ENCODE results near the gene TLR10.
"Not testable (repeated sequence)": the region's sequence is repeated elsewhere in the genome, so short reads cannot be mapped to it uniquely, and the experiment has no call there.

Gene TLR10

DNA sequence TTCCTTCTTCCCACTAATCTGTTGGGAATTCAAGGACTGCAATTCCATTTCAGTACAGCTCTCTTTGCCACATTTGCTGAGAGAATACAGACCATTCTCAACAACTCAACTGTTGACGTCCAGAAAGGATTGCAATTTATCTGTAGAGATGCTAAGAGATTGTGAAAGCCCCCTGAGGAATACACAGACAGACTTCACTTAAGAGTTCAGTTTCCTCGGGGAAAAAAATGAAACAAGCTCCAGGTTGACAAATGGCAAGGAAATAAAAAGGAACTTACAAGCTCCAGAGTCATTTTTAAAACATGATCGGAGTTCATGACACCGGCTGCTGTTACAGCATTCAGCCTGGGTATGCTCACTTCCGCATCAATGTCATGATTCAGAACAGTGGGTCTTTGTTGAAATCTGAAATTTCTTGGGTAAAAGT is 13.8 kb downstream of the TLR10 start:
- no peaks in the 10 kb centered on the region for H3K9me3 Mint-ChIP-seq
- no peaks in the 10 kb centered on the region for H3K36me3 Mint-ChIP-seq (ENCODE audit: low read depth)
- DNase-seq (ENCODE audit: low spot score) = no peak
- no peak overlapping the region for H3K27ac Mint-ChIP-seq
- H3K27me3 Mint-ChIP-seq (ENCODE audit: low read depth) = peaks cover 22% of the 10 kb centered on the region
- H3K4me3 Mint-ChIP-seq = no peak overlapping the region
- no peaks in the 10 kb centered on the region for H3K4me1 Mint-ChIP-seq (ENCODE audit: low read depth)

DNA sequence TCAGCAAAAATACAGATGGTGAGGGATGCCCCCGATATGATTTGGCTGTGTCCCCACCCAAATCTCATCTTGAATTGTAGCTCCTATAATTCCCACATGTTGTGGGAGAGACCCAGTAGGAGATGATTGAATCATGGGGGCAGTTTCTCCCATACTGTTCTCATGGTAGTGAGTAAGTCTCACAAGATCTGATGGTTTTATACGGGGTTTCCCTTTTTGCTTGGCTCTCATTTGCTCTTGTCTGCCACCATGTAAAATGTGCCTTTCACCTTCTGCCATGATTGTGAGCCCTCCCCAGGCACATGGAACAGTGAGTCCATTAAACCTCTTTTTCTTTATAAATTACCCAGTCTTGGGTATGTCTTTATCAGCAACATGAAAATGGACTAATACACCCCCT is 15.8 kb downstream of the TLR10 start:
- not testable (repeated sequence) for H3K27ac Mint-ChIP-seq; H3K4me3 Mint-ChIP-seq; H3K9me3 Mint-ChIP-seq; H3K4me1 Mint-ChIP-seq (ENCODE audit: low read depth); H3K36me3 Mint-ChIP-seq (ENCODE audit: low read depth); DNase-seq (ENCODE audit: low spot score)
- peaks cover 15% of the 10 kb centered on the region for H3K27me3 Mint-ChIP-seq (ENCODE audit: low read depth)

DNA sequence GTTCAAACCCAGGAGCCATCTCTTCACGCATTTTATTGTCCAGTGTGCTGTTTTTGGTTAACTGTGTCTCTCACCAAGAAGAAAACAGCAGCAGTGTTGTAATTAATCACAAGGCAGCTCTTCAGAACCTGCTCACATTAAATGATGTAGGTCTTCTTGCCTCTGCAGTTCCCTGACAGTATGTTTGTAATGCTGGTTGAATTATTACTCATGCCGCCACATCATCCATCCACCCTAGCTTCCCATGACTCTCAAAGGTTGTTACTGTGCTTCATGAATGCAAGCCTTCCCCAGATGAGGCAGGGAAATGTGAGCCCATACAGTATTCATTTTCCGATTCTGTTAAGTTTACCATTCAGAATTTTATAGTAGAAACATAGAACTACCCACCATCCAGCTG is 17.4 kb downstream of the TLR10 start:
- no peak overlapping the region for H3K27ac Mint-ChIP-seq
- H3K9me3 Mint-ChIP-seq = no peaks in the 10 kb centered on the region
- DNase-seq (ENCODE audit: low spot score) = no peak
- no peak overlapping the region for H3K4me3 Mint-ChIP-seq
- no peaks in the 10 kb centered on the region for H3K36me3 Mint-ChIP-seq (ENCODE audit: low read depth)
- H3K27me3 Mint-ChIP-seq (ENCODE audit: low read depth) = peaks cover 7% of the 10 kb centered on the region
- peaks cover 5% of the 10 kb centered on the region for H3K4me1 Mint-ChIP-seq (ENCODE audit: low read depth)

DNA sequence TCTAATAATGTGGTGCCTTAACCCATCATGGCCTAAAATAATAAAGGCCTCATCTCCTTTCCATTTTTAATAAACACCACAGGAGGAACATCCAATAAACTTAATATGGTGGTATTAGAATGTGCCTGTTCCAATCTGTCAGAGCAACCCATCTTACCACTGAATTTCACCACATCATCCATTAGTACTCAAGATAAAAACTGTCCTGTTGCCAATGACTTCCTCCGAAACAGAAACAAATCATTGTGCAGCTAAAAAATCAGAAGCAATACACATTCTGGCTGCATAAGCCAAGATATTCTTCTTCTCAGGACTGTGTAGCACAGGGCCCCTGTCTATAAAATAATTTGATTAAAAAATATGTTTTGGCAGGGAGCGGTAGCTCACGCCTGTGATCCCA is 18.5 kb downstream of the TLR10 start:
- H3K4me1 Mint-ChIP-seq (ENCODE audit: low read depth) = peaks cover 8% of the 10 kb centered on the region
- no peak overlapping the region for H3K4me3 Mint-ChIP-seq
- H3K36me3 Mint-ChIP-seq (ENCODE audit: low read depth) = no peaks in the 10 kb centered on the region
- no peak overlapping the region for H3K27ac Mint-ChIP-seq
- H3K27me3 Mint-ChIP-seq (ENCODE audit: low read depth) = peaks cover 4% of the 10 kb centered on the region
- no peaks in the 10 kb centered on the region for H3K9me3 Mint-ChIP-seq
- DNase-seq (ENCODE audit: low spot score) = no peak

DNA sequence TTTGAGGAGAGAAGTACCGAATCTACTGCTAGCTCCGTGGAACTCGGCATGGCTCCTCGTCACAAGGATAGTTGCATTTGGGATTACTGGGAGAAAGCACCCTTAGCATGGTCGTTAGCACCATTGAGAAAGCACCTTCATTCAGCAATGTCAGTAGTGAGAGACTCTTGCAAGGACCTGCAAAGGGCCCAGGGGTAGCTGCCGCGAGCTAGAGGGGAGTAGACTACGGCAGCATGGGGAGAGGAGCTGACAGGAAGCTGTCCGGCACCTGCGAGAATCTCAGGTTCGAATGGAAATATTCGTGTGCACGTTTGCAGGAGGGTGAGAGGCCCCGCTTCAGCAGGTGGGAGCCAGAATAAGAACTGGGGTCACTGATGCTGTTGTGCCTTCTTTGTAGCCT is 20.2 kb downstream of the TLR10 start:
- no peaks in the 10 kb centered on the region for H3K36me3 Mint-ChIP-seq (ENCODE audit: low read depth)
- DNase-seq (ENCODE audit: low spot score) = no peak
- no peaks in the 10 kb centered on the region for H3K27me3 Mint-ChIP-seq (ENCODE audit: low read depth)
- H3K9me3 Mint-ChIP-seq = no peaks in the 10 kb centered on the region
- no peak overlapping the region for H3K4me3 Mint-ChIP-seq
- H3K27ac Mint-ChIP-seq = no peak overlapping the region
- H3K4me1 Mint-ChIP-seq (ENCODE audit: low read depth) = peaks cover 9% of the 10 kb centered on the region

DNA sequence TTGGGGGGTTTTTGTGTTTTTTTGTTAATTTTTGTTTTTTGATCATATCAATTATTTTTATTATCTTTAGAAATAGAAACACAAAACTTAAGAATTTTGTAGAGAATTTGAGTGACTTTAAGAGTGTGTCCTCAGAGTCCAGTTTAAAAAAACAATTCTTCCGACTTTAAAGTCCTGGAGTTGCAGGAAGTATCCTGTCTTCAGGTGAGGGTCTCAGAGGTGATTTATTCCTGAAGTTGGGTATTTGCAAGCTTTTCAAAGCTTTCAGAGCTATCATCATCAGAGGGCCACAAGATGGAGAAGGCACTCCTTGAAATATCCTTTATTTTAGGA is 23.0 kb downstream of the TLR10 start:
- H3K9me3 Mint-ChIP-seq = no peaks in the 10 kb centered on the region
- H3K27me3 Mint-ChIP-seq (ENCODE audit: low read depth) = no peaks in the 10 kb centered on the region
- H3K4me3 Mint-ChIP-seq = no peak overlapping the region
- no peak for DNase-seq (ENCODE audit: low spot score)
- H3K4me1 Mint-ChIP-seq (ENCODE audit: low read depth) = peaks cover 9% of the 10 kb centered on the region
- no peak overlapping the region for H3K27ac Mint-ChIP-seq
- no peaks in the 10 kb centered on the region for H3K36me3 Mint-ChIP-seq (ENCODE audit: low read depth)

DNA sequence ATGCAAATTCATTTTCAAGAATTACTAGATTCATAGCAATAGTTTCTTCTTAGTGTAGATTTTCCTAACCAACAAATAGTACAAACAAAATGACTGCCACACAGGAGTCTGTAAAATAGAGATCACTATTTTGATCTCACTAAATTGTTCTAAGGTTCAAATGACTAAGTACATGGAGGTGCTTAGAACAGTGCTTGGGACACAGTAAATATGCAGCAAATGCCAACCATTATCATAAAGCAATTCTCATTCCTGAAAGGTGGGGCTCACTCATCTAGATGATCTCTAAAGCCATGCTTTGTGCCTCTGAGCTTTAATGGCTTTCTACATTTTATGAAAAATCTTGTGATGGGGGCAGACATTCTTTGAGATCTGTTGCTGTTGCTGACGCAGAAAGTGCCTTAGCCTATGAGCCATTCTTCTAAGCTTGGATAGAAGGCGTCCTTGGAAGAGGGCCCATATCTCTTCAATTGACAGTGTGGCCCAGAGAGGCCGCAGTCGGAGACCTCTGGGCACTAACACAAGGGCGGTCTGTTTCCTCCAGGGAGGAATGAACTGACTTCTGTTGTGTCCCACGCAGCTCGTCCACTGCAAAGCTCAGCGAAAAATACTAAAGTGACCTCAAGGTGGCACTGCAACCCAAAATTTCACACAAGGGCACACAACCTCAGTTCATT is 23.5 kb downstream of the TLR10 start:
- no peak overlapping the region for H3K27ac Mint-ChIP-seq
- DNase-seq (ENCODE audit: low spot score) = peak; percentile 32
- no peaks in the 10 kb centered on the region for H3K27me3 Mint-ChIP-seq (ENCODE audit: low read depth)
- H3K4me3 Mint-ChIP-seq = no peak overlapping the region
- H3K4me1 Mint-ChIP-seq (ENCODE audit: low read depth) = peaks cover 9% of the 10 kb centered on the region
- H3K9me3 Mint-ChIP-seq = no peaks in the 10 kb centered on the region
- no peaks in the 10 kb centered on the region for H3K36me3 Mint-ChIP-seq (ENCODE audit: low read depth)

DNA sequence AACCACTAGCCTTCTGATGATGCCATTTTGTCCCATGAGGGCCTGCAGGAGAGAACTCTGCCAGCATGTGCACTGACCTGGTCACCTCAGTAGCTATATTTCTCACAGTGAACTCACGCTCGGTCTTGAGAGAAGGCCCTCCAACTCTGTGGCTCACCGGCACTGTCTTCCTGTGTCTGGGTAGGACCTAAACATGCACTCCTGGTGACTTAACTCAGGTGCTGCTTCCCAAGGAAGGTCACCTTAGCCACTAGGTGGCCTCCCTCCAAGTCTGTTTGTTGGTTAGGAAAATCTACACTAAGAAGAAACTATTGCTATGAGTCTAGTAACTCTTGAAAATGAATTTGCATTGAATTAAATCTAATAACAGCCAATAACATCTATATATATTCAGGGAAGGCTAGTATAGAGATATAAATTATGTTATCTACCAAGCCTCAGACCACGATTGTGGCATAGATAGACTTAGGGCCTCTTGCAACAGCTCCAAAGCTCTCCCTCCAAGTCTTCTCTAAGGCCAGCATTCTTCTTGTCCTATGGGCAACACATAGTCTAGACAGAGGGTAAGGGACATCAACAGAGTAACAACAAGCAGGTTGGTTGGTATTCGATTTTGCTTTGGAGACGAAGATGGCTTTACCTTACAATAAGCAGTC is 24.7 kb downstream of the TLR10 start:
- no peak for DNase-seq (ENCODE audit: low spot score)
- no peak overlapping the region for H3K27ac Mint-ChIP-seq
- no peaks in the 10 kb centered on the region for H3K9me3 Mint-ChIP-seq
- H3K4me1 Mint-ChIP-seq (ENCODE audit: low read depth) = peaks cover 9% of the 10 kb centered on the region
- no peaks in the 10 kb centered on the region for H3K36me3 Mint-ChIP-seq (ENCODE audit: low read depth)
- no peak overlapping the region for H3K4me3 Mint-ChIP-seq
- H3K27me3 Mint-ChIP-seq (ENCODE audit: low read depth) = no peaks in the 10 kb centered on the region

DNA sequence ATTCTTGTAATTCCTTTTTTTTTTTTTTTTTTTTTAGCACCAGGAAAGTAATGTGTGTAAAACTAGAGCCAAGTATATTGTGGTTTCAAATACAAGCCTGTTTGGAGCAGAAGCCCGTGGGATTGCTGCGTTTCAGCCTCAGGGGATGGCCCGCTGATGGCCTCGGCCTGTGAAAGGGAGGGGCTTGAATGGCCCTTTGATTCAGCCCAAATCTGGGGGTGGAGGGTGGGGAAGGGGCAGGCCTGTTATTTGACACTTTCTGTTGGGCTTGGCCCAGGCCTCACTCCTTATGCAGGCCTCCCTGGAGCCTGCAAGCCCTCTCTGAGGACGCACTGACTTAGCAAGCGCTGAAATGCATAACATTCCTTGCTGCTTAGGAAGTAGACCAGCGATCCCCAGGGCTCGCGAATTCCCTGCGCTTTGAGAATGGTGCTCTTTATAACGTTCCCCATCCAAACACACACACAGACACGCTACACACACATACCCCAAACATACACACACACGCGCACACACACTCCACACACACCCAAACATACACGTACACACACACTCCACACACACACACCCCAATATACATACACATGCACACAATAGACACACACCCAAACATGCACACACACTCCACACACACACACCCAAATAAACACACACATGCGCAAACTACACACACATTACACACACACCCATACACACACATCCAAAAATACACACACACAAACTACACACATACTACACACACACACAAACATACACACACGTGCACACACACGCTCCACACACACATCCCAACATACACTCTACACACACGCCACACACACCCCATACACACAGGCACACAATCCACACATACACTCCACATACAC is 29.6 kb downstream of the TLR10 start:
- peaks cover 12% of the 10 kb centered on the region for H3K4me1 Mint-ChIP-seq (ENCODE audit: low read depth)
- peaks cover 9% of the 10 kb centered on the region for H3K9me3 Mint-ChIP-seq
- no peak overlapping the region for H3K27ac Mint-ChIP-seq
- H3K4me3 Mint-ChIP-seq = no peak overlapping the region
- no peaks in the 10 kb centered on the region for H3K27me3 Mint-ChIP-seq (ENCODE audit: low read depth)
- no peaks in the 10 kb centered on the region for H3K36me3 Mint-ChIP-seq (ENCODE audit: low read depth)
- no peak for DNase-seq (ENCODE audit: low spot score)

DNA sequence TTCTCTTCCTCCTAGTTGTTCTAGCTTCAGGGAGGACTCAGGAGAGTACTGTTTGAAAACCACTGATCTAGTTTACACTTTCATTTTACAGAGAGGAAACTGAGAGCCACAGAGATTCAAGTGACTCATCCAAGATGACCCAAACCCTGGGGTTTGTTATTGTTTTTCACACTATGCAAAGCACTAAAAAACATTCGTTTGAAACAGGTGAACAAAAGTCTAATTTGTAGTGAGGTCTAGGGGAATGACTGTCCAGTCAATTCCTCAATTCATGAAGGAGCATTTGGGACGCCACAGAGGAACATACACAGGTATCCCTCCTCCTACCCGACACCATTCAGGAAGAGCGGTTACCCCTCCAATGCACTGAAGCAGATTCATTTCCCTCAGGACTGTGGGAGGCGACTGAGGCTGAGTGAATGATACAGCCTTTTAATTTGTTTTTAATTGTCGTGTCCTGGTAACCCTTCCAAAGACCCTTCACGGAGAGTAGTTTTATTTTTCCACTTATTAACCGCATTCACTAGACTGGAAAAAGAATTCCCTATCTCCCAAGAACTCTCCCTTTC is 30.3 kb downstream of the TLR10 start:
- H3K4me1 Mint-ChIP-seq (ENCODE audit: low read depth) = peaks cover 12% of the 10 kb centered on the region
- H3K36me3 Mint-ChIP-seq (ENCODE audit: low read depth) = no peaks in the 10 kb centered on the region
- no peaks in the 10 kb centered on the region for H3K27me3 Mint-ChIP-seq (ENCODE audit: low read depth)
- peak overlapping the region; percentile 24 for H3K4me3 Mint-ChIP-seq
- peak; percentile 8 for DNase-seq (ENCODE audit: low spot score)
- peak overlapping the region; percentile 64 for H3K27ac Mint-ChIP-seq
- H3K9me3 Mint-ChIP-seq = peaks cover 11% of the 10 kb centered on the region

DNA sequence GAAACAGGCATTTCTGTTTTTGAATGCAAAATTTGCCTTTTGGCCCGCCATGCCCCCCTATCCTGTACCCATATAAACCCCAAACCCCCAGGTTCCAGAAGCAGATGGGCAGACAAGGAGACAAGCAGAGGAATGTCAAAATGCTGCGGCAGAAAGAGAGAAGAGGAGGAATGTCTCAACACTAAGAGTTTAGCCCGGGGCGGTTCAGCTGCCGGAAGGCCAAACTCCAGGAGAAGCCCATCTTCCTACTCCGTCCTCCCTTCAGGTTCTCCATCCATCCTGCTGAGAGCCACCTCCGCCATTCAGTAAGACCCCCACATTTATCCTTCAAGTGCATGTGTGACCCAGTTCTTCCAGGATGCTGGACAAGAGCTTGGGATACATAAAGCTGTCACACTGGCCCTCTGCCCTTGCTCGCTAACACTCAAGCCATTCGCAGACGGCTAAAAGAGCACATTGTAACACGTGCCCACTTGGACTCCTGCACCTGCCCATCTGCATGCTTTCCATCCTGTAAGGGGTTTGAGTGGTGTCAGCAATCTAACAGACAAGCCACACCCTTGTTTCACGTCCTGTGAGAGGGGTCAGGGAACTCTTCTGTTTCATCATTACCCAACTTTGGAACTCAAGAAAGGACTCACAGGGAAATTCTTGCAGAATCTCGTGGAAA is 31.3 kb downstream of the TLR10 start:
- Mint-ChIP-seq H3K4me3 (no peak overlapping the region), H3K36me3 (ENCODE audit: low read depth) (peaks cover 4% of the 10 kb centered on the region), H3K27me3 (ENCODE audit: low read depth) (no peaks in the 10 kb centered on the region), H3K27ac (no peak overlapping the region), H3K4me1 (ENCODE audit: low read depth) (peaks cover 12% of the 10 kb centered on the region), H3K9me3 (peaks cover 20% of the 10 kb centered on the region)
- DNase-seq (ENCODE audit: low spot score) = no peak

DNA sequence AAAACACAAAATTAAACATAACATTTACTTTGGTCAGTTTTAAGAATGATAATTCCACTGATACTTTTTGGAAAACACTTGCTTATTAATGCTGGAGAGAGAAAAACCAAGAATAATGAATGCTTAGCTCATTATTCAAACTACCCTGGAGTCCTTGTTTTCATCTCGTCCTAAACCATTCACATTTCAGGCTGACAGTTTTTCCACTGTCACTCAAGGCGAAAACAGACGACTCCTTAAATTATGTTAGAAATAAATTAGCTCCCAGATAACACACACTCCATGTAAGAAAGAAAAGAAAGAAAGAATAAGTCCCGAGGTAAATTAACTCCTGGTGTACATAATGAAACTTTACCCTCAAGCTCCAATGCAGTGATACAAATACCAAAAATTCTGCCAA is 33.5 kb downstream of the TLR10 start:
- peaks cover 21% of the 10 kb centered on the region for H3K9me3 Mint-ChIP-seq

DNA sequence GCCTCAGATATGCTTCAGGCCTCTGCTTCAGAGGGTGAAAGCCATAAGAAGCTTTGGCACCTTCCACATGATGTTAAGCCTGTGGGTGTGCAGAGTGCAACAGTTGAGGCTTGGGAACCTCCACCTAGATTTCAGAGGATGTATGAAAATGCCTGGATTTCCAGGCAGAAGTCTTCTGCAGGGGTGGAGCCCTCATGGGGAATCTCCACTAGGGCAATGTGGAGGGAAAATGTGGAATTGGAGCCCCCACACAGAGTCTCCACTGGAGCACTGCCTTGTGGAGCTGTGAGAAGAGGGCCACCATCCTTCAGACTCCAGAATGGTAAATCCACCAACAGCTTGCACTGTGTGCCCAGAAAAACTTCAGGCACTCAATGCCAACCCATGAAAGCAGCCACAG is 35.2 kb downstream of the TLR10 start:
- H3K9me3 Mint-ChIP-seq = peaks cover 21% of the 10 kb centered on the region
- peaks cover 6% of the 10 kb centered on the region for H3K27me3 Mint-ChIP-seq (ENCODE audit: low read depth)
- H3K27ac Mint-ChIP-seq = no peak overlapping the region
- H3K4me1 Mint-ChIP-seq (ENCODE audit: low read depth) = peaks cover 14% of the 10 kb centered on the region
- no peak overlapping the region for H3K4me3 Mint-ChIP-seq
- peaks cover 4% of the 10 kb centered on the region for H3K36me3 Mint-ChIP-seq (ENCODE audit: low read depth)
- no peak for DNase-seq (ENCODE audit: low spot score)

More for the DNA sequence above, 33.5 kb downstream of the TLR10 start:
- DNase-seq (ENCODE audit: low spot score) = no peak
- Mint-ChIP-seq H3K27ac (no peak overlapping the region), H3K27me3 (ENCODE audit: low read depth) (no peaks in the 10 kb centered on the region), H3K4me1 (ENCODE audit: low read depth) (peaks cover 12% of the 10 kb centered on the region), H3K36me3 (ENCODE audit: low read depth) (peaks cover 4% of the 10 kb centered on the region), H3K4me3 (no peak overlapping the region)
